Neuronal stem cell (in vitro differentiated cells): ENCODE results near the gene TMC8.

ENCODE experiments used
- DNase-seq: peaks from one replicate; pipeline ENCODE4 v3.0.0-alpha.2; 2013; ENCODE audit warnings: low spot score
- H2AFZ ChIP-seq: one replicate; pipeline ENCODE4 v1.6.1; 2013; ENCODE audit warnings: mild to moderate bottlenecking, low read length, inconsistent platforms
- H2AK5ac ChIP-seq: 2 replicates; pipeline ENCODE4 v1.6.1; 2013; ENCODE audit warnings: low read depth, mild to moderate bottlenecking, inconsistent platforms, low read length, moderate library complexity, mixed read lengths
- H2BK120ac ChIP-seq: 2 replicates; pipeline ENCODE4 v1.6.1; 2013; ENCODE audit warnings: low read depth, mild to moderate bottlenecking, inconsistent platforms, low read length, moderate library complexity, mixed read lengths
- H2BK12ac ChIP-seq: one replicate; pipeline ENCODE4 v1.6.1; 2013; ENCODE audit warnings: low read length, inconsistent platforms
- H2BK15ac ChIP-seq: 2 replicates; pipeline ENCODE4 v1.6.1; 2013; ENCODE audit warnings: mild to moderate bottlenecking, low read length, inconsistent platforms, mixed read lengths
- H2BK5ac ChIP-seq: one replicate; pipeline ENCODE4 v1.6.1; 2013; ENCODE audit warnings: inconsistent platforms, mild to moderate bottlenecking, low read length, moderate library complexity
- H3K14ac ChIP-seq: one replicate; pipeline ENCODE4 v1.6.1; 2013; ENCODE audit warnings: low read length, inconsistent platforms
- H3K18ac ChIP-seq: 2 replicates; pipeline ENCODE4 v1.6.1; 2013; ENCODE audit warnings: low read length, inconsistent platforms
- H3K23ac ChIP-seq: 2 replicates; pipeline ENCODE4 v1.6.1; 2013; ENCODE audit warnings: low read depth, mild to moderate bottlenecking, mixed read lengths, low read length, inconsistent platforms; ENCODE audit not compliant: poor library complexity
- H3K27ac ChIP-seq: replicated peaks from 3 replicates; pipeline ENCODE4 v1.5.1; 2013; ENCODE audit warnings: low read length, inconsistent platforms
- H3K27me3 ChIP-seq, 3 experiments: 2 replicates each; pipeline ENCODE4 v1.6.1; 2013; ENCODE audit warnings: low read length in 3 of 3, mild to moderate bottlenecking in 2 of 3, inconsistent platforms in 1 of 3, low read depth in 1 of 3, mixed read lengths in 1 of 3, moderate library complexity in 1 of 3; ENCODE audit not compliant: control insufficient read depth in 3 of 3, insufficient read depth in 3 of 3
- H3K36me3 ChIP-seq, 2 donors: replicated peaks in 1 of 2; 2 replicates each; pipeline ENCODE4 v1.6.1; 2013; ENCODE audit warnings: low read length in 2 of 2; ENCODE audit not compliant: control insufficient read depth in 2 of 2, insufficient read depth in 2 of 2
- H3K4ac ChIP-seq: 2 replicates; pipeline ENCODE4 v1.6.1; 2013; ENCODE audit warnings: inconsistent platforms, mild to moderate bottlenecking, low read length, moderate library complexity
- H3K4me1 ChIP-seq, 2 donors: 1 replicate in 1 of 2; 2 replicates in 1 of 2; pipeline ENCODE4 v1.6.1; 2013; ENCODE audit warnings: low read length in 2 of 2, low read depth in 1 of 2; ENCODE audit not compliant: control insufficient read depth in 2 of 2, insufficient read depth in 1 of 2
- H3K4me2 ChIP-seq: one replicate; pipeline ENCODE4 v1.6.1; 2013; ENCODE audit warnings: mild to moderate bottlenecking, low read length, inconsistent platforms; ENCODE audit not compliant: insufficient read depth, poor library complexity, severe bottlenecking
- H3K4me3 ChIP-seq, 2 donors: 2 replicates each; pipeline ENCODE4 v1.5.1; 2013; ENCODE audit warnings: low read length in 2 of 2, mild to moderate bottlenecking in 2 of 2, inconsistent platforms in 1 of 2, moderate library complexity in 1 of 2
- H3K79me1 ChIP-seq: one replicate; pipeline ENCODE4 v1.6.1; 2013; ENCODE audit warnings: low read depth, mild to moderate bottlenecking, inconsistent platforms, low read length, moderate library complexity
- H3K9ac ChIP-seq: one replicate; pipeline ENCODE4 v1.6.1; 2013; ENCODE audit warnings: mild to moderate bottlenecking, low read depth, low read length, inconsistent platforms; ENCODE audit not compliant: poor library complexity
- H3K9me3 ChIP-seq, 2 donors: replicated peaks in 1 of 2; 2 replicates each; pipeline versions ENCODE3 to v1.6.1; 2013; ENCODE audit warnings: low read length in 2 of 2, mild to moderate bottlenecking in 2 of 2, inconsistent platforms in 1 of 2, low read depth in 1 of 2, mixed read lengths in 1 of 2, moderate library complexity in 1 of 2; ENCODE audit not compliant: control insufficient read depth in 2 of 2, insufficient read depth in 1 of 2
- H4K8ac ChIP-seq: one replicate; pipeline ENCODE4 v1.6.1; 2013; ENCODE audit warnings: low read depth, mild to moderate bottlenecking, inconsistent platforms, low read length, moderate library complexity
- H4K91ac ChIP-seq: one replicate; pipeline ENCODE4 v1.6.1; 2013; ENCODE audit warnings: low read length, low read depth, mild to moderate bottlenecking, inconsistent platforms; ENCODE audit not compliant: poor library complexity
- WGBS, 2 donors: extraction: QIAGEN DNeasy Blood & Tissue Kit; methylation state at CpG; one replicate each; pipeline ENCODE4 v1.1.7; 2013; ENCODE audit warnings: missing lambda C conversion rate in 2 of 2, mixed read lengths in 1 of 2; ENCODE audit not compliant: insufficient read length in 2 of 2, insufficient replicate concordance in 1 of 2; ENCODE audit errors: extremely low coverage in 2 of 2; 5-methylcytosine and 5-hydroxymethylcytosine counted together

The TMC8 gene

DNA sequence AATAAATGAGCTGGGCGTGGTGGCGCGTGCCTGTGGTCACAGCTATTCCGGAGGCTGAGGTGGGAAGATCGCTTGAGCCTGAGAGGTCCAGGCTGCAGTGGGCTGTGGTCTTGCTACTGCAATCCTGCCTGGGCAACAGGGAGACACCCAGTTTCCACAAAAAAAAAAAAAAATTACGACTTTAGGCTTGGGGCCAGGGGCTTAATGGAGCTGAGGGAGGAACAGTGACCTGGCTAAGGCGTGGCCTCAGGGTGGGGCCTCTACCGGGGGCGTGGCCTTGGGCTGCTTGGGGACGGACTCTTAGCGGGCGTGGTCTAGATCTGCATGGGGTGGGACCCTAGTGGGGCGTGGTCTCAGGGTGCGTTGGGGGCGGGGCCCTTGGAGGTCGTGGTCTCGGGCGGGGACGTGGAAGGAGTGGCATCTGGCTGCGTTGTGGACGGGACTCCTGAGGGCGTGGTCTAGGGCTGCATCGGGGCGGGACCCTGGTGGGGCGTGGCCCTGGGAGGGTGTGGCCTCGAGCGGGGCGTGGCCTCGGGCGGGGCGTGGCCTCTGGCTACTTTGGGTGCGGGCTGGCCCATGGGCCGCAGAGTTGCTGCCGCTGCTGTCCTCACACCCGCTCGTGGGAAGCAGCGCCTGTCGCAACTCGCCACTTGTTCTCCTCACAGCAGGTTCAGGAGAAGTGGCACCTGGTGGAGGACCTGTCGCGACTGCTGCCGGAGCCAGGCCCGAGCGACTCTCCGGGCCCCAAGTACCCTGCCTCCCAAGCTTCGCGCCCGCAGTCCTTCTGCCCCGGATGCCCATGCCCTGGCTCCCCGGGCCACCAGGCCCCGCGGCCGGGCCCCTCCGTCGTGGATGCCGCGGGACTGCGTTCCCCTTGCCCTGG is 9.8 kb downstream of the TMC8 start:
- Histone ChIP-seq H2AFZ (no peak overlapping the region), H4K8ac (peak overlapping the region; percentile 82), H2BK12ac (peak overlapping the region; percentile 22), H3K9ac (peak overlapping the region; percentile 70), H3K4me2 (peak overlapping the region; percentile 40), H2BK15ac (peak overlapping the region; percentile 81), H3K14ac (no peak overlapping the region), H2AK5ac (peak overlapping the region; percentile 97), H3K9me3 (no peaks in the 10 kb centered on the region), H3K79me1 (peaks cover 2% of the 10 kb centered on the region), H3K36me3 (no peaks in the 10 kb centered on the region), H3K4me3 (no peak overlapping the region), H3K23ac (peak overlapping the region; percentile 98), H2BK5ac (no peak overlapping the region), H3K27me3 (peaks cover 0 to 32% (median 3%) of the 10 kb centered on the region in 3 experiments), H3K27ac (no peak overlapping the region), H4K91ac (no peak overlapping the region), H3K18ac (peak overlapping the region; percentile 95), H2BK120ac (peak overlapping the region; percentile 81), H3K4ac (no peak overlapping the region), H3K4me1 (peaks cover 3 to 6% of the 10 kb centered on the region in 2 donors)
- DNase-seq: peak; percentile 92
- WGBS, 2 donors: no CpG with 5 or more reads among the region's 58 CpGs

DNA sequence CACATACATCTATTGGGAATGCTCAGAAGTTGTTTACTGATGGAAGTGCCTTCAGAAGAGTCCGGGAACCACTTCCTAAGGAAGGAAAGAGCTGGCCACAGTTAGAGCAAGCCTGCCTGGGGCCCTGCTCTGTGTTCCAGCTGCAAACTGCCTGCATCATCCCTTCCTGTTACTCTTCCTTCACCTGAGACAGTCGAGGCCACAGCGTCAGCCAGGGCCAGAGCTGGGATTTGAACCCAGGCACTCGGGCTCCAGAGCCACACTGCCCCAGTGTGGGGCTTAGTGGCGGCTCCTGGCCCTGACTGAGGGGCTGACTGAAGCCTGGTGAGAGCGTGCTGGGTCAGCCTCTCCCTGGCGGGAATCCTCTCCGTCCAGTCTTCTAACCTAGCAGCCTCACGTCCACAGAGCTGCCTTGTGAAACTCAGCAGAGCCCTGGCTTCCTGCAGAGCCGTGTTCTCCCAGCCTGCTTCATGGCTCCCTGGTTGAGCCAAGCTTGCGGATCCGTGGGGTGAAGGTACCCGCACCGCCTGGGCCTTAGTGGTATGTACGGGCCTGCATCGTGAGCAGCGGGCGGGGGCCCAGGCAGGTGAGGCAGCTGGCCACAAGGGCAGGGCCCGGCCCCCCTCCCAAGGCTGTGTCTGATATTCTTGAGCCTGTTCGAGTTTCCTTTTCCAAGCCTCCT is 11.0 kb downstream of the TMC8 start:
- peaks cover 2% of the 10 kb centered on the region for H3K79me1 ChIP-seq
- no CpG with 5 or more reads among the region's 20 CpGs for WGBS, 2 donors
- H2BK5ac ChIP-seq: no peak overlapping the region
- no peak overlapping the region for H4K8ac ChIP-seq
- peak overlapping the region; percentile 91 for H2BK120ac ChIP-seq
- H3K23ac ChIP-seq: peak overlapping the region; percentile 80
- no peaks in the 10 kb centered on the region for H3K36me3 ChIP-seq
- no peak overlapping the region for H4K91ac ChIP-seq
- H3K18ac ChIP-seq: peak overlapping the region; percentile 74
- peak overlapping the region; percentile 81 for H2BK15ac ChIP-seq
- H3K4me2 ChIP-seq: no peak overlapping the region
- no peak overlapping the region for H3K4ac ChIP-seq
- peaks cover 0 to 2% of the 10 kb centered on the region in 2 donors for H3K9me3 ChIP-seq
- peak overlapping the region; percentile 98 for H2BK12ac ChIP-seq
- DNase-seq: no peak
- H3K9ac ChIP-seq: peak overlapping the region; percentile 44
- peaks cover 3 to 6% of the 10 kb centered on the region in 2 donors for H3K4me1 ChIP-seq
- no peak overlapping the region for H3K4me3 ChIP-seq
- peak overlapping the region; percentile 92 for H2AK5ac ChIP-seq
- H2AFZ ChIP-seq: no peak overlapping the region
- H3K27ac ChIP-seq: no peak overlapping the region
- peak overlapping the region; percentile 94 for H3K14ac ChIP-seq
- H3K27me3 ChIP-seq: peaks cover 0 to 36% (median 3%) of the 10 kb centered on the region in 3 experiments

DNA sequence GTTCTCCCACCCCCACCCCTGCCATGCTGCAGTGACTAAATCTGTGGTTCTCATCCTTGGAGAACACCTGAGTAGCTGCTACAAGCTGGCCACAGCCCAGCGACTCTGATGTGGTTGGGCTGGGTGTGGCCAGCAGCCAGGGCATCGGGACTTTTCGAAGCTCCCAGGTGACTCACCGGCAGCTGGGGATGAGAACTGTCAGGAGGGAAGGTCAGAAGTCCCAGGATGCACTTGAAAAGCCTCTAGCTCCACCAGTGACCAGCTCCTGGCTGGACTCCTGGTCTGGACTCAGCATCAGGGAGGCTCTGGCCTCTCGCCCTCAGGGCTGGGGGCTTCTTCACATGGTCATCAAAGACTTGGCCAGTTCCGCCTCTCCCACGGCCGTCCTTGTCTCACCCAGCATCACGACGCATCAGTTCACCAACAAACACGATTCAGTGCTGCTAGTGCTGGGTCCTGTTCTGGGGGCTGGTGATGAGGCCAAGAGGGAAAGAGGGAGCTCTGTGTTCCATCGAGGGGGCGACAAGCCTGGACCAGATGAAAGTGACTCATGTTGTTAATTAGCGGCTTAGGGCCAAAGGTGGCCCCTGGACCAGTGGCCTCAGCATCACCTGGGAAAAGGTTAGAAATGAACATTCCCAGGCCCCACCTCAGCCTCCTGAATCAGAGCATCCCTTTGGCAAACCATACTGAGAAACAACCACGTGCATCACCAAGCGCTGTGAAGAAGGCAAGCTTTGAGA is 11.7 kb downstream of the TMC8 start:
- H4K91ac ChIP-seq: no peak overlapping the region
- H3K4me1 ChIP-seq: peaks cover 3 to 6% of the 10 kb centered on the region in 2 donors
- WGBS, 2 donors: no CpG with 5 or more reads among the region's 16 CpGs

More for the DNA sequence above, 11.7 kb downstream of the TMC8 start:
- Histone ChIP-seq H2BK5ac (no peak overlapping the region), H3K36me3 (no peaks in the 10 kb centered on the region), H3K14ac (no peak overlapping the region), H3K9ac (no peak overlapping the region), H2BK12ac (peak overlapping the region; percentile 2), H3K9me3 (peaks cover 0 to 2% of the 10 kb centered on the region in 2 donors), H3K4ac (no peak overlapping the region), H3K27ac (no peak overlapping the region), H2AK5ac (peak overlapping the region; percentile 92), H3K4me3 (no peak overlapping the region), H2AFZ (no peak overlapping the region), H3K79me1 (peaks cover 2% of the 10 kb centered on the region), H2BK120ac (no peak overlapping the region), H2BK15ac (peak overlapping the region; percentile 81), H3K23ac (no peak overlapping the region), H3K27me3 (peaks cover 0 to 42% (median 3%) of the 10 kb centered on the region in 3 experiments), H3K4me2 (no peak overlapping the region), H4K8ac (no peak overlapping the region), H3K18ac (peak overlapping the region; percentile 19)
- no peak for DNase-seq
